Mononuclear cell (primary cell): ENCODE data around the gene MARCKSL1. TPM values are rescaled to one million over a fixed set of nuclear protein-coding genes. Genes with fewer than 3 reads are reported as not detected.

ENCODE experiments used
- H3K27me3 ChIP-seq: 2 replicates; pipeline ENCODE4 v1.6.0; 2011; ENCODE audit warnings: low read length, control low read depth; ENCODE audit not compliant: insufficient read depth
- H3K4me1 ChIP-seq: 2 replicates; pipeline ENCODE4 v1.5.1; 2011; ENCODE audit warnings: mild to moderate bottlenecking, low read length, control low read depth; ENCODE audit not compliant: insufficient read depth
- H3K4me3 ChIP-seq: 2 replicates; pipeline ENCODE4 v1.5.1; 2011; ENCODE audit warnings: mild to moderate bottlenecking, low read length, moderate library complexity
- H3K9me3 ChIP-seq: 2 replicates; pipeline ENCODE4 v1.5.1; 2011; ENCODE audit warnings: low read depth, mild to moderate bottlenecking, control low read depth, low read length
- total RNA-seq: library from RNA; depleted of rRNA; stranded (reverse); fragments of >200 nt; gene quantifications from one replicate; pipeline ENCODE4 v1.2.3, GENCODE V29; 2012

Gene MARCKSL1, protein sequence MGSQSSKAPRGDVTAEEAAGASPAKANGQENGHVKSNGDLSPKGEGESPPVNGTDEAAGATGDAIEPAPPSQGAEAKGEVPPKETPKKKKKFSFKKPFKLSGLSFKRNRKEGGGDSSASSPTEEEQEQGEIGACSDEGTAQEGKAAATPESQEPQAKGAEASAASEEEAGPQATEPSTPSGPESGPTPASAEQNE
- 39.9 TPM for total RNA-seq

DNA sequence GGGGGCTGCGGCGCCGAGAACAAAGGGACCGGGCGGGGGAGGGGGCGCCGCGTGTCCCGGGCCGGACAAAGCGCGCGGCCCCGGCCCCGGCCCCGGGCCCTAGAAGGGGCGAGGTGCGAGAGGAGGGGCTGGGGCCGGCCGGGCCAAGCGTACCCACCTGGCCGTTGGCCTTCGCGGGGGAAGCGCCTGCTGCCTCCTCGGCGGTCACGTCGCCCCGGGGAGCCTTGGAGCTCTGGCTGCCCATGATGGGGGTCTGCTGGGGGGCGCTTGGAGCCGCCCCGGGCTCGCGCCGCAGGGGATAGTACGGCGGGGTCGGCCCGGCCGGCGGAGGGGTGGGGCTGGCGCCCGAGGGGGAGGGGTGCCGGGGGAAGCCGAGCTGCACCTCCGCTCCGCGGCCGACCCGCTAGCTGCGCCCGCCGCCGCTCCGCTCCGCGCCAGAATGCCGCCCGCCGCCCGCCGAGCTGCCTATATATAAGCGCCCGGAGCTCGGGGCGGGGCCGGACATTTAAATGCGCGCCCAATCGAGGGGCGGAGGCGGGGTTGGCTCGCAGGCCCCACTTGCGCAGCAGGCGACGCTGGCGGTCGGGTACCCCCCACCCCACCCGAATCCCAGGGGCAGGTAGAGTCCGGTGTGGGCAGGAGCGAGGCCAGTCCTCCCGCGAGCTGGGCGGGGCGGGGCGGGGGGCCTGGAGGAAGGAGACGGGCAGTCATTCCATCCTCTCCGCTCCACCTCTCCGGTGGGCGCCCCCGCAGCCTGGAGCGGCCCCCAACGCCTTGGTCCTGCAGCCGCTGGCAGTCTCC is at the start of gene MARCKSL1:
Gene MARCKSL1 (minus strand): TSS at position 444 of the 801 bp plus-strand sequence. CDS start 200 bp downstream, at position 244.
- peak within 1 kb of the TSS; percentile 47 for H3K4me3 ChIP-seq
- H3K27me3 ChIP-seq = no peaks in the 10 kb centered on the region
- peaks cover 52% of the 10 kb centered on the region for H3K4me1 ChIP-seq
- H3K9me3 ChIP-seq = no peaks in the 10 kb centered on the region

DNA sequence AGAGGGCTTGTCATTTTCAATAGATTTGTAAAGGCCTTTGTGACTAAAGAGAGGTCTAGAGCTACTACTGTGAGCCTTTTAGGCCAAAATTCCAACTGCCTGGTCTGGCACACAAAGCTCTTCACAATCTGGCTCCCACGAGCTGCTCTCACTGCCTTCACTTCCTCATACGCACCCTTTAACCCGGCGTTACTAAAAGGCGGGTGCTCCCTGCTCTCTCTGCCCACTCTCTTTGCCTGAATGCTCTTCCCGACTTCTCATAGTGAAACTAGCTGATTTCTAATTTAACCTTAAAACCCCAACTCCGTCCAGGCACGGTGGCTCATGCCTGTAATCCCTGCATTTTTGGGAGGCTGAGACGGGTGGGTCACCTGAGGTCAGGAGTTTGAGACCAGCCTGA is 44.0 kb upstream of the MARCKSL1 start:
- Histone ChIP-seq H3K4me3 (no peak overlapping the region), H3K27me3 (no peaks in the 10 kb centered on the region), H3K9me3 (no peaks in the 10 kb centered on the region), H3K4me1 (no peaks in the 10 kb centered on the region)

- H3K4me1 ChIP-seq = peaks cover under 1% of the 10 kb centered on the region
- no peak overlapping the region for H3K4me3 ChIP-seq
- H3K27me3 ChIP-seq = no peaks in the 10 kb centered on the region
- H3K9me3 ChIP-seq = no peaks in the 10 kb centered on the region
Observed at GRCh38 chr1:32377541-32378220, 41.6 kb upstream of the MARCKSL1 start.

- H3K4me3 ChIP-seq = no peak overlapping the region
- H3K9me3 ChIP-seq = no peaks in the 10 kb centered on the region
- peaks cover 13% of the 10 kb centered on the region for H3K4me1 ChIP-seq
- no peaks in the 10 kb centered on the region for H3K27me3 ChIP-seq
Observed at GRCh38 chr1:32376199-32376598, 40.2 kb upstream of the MARCKSL1 start.

- H3K9me3 ChIP-seq = no peaks in the 10 kb centered on the region
- no peaks in the 10 kb centered on the region for H3K27me3 ChIP-seq
- H3K4me1 ChIP-seq = peaks cover 13% of the 10 kb centered on the region
- no peak overlapping the region for H3K4me3 ChIP-seq
Observed at GRCh38 chr1:32373996-32374592, 38.1 kb upstream of the MARCKSL1 start.

DNA sequence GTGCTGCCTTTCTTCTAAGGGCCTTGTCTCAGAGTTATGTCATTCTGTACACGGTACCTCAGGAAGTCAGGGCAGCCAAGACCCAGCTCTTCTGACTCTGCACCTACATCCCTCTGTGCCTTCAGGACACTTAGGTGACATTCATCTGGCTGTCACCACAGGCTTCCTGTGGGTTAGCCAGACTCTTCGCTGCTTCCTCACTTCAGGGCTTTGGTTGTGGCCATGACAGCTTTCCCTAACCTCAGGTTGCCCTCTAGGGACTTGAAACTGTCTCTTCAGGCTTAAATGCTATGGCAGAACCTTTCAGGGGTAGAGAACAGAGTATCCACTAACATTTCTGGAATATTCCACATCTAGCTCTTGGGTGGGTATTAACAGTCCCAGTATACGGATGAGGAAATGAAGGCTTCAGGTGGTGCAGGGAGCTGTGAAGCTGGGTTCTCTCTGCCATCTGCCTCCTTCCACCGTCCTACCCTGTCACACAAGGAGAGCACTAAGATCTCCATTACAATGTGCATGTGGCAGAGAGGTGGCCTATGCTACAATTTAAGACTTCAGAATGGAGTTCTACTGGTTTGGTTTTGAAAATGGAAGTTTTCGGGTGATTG is 36.2 kb upstream of the MARCKSL1 start:
- no peaks in the 10 kb centered on the region for H3K9me3 ChIP-seq
- H3K4me1 ChIP-seq = peaks cover 13% of the 10 kb centered on the region
- no peak overlapping the region for H3K4me3 ChIP-seq
- H3K27me3 ChIP-seq = no peaks in the 10 kb centered on the region

GRCh38 chr1:32367912-32368635 is 32.0 kb upstream of the MARCKSL1 start:
- no peak overlapping the region for H3K4me3 ChIP-seq
- H3K27me3 ChIP-seq = no peaks in the 10 kb centered on the region
- H3K4me1 ChIP-seq = peaks cover 13% of the 10 kb centered on the region
- H3K9me3 ChIP-seq = no peaks in the 10 kb centered on the region

- H3K4me3 ChIP-seq = no peak overlapping the region
- H3K9me3 ChIP-seq = no peaks in the 10 kb centered on the region
- H3K4me1 ChIP-seq = peaks cover 15% of the 10 kb centered on the region
- H3K27me3 ChIP-seq = no peaks in the 10 kb centered on the region
Observed at GRCh38 chr1:32365445-32365844, 29.4 kb upstream of the MARCKSL1 start.

GRCh38 chr1:32364836-32365235 is 28.8 kb upstream of the MARCKSL1 start:
- H3K4me1 ChIP-seq = peaks cover 21% of the 10 kb centered on the region
- no peak overlapping the region for H3K4me3 ChIP-seq
- no peaks in the 10 kb centered on the region for H3K27me3 ChIP-seq
- no peaks in the 10 kb centered on the region for H3K9me3 ChIP-seq

GRCh38 chr1:32363713-32364112 is 27.7 kb upstream of the MARCKSL1 start:
- Histone ChIP-seq H3K27me3 (no peaks in the 10 kb centered on the region), H3K4me1 (peaks cover 27% of the 10 kb centered on the region), H3K9me3 (no peaks in the 10 kb centered on the region), H3K4me3 (no peak overlapping the region)

DNA sequence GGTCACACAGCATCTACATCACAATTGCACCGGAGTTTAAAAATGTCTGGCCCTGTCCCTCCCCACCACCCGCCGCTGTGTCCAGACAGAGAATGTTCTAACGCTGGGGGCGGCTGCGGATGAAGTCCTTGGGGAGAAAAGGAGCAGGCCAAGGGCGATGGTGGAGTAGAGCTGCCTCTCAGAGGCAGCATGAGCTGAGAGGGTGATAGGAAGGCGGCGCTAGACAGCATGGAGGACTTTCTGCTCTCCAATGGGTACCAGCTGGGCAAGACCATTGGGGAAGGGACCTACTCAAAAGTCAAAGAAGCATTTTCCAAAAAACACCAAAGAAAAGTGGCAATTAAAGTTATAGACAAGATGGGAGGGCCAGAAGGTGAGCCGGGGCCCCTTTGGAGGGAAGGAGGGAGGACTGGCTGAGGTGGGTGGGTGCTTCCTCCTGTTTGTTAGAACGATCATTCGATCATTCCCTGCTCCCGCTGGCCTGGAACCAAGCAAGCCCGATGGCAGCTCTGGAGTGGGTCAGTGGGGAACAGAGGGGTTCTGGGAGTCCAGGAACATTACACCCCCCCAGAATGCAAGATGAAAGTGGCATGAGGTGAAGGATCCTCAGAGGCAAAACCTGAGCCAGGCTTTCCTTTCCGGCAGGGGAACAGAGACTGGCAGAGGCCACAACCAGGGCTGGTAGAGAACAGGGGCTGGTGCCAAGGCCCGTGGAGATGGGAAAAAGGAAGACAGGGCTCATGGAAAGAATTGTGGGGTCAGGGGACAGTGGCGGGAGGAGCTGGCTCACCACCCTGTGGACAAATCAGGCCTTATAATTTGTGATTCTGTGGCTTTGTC is 26.7 kb upstream of the MARCKSL1 start, which contains the start of the genes FAM229A and TSSK3:
Gene FAM229A (minus strand): TSS at position 12 of the 840 bp plus-strand sequence. CDS start 394 bp downstream, outside the sequence.
Gene TSSK3 (plus strand): TSS at position 66 of the 840 bp plus-strand sequence. CDS start 163 bp downstream, at position 229.
- H3K4me1 ChIP-seq = peaks cover 27% of the 10 kb centered on the region
- H3K4me3 ChIP-seq = no peak within 1 kb of the TSS
- no peaks in the 10 kb centered on the region for H3K27me3 ChIP-seq
- no peaks in the 10 kb centered on the region for H3K9me3 ChIP-seq

- Histone ChIP-seq H3K27me3 (no peaks in the 10 kb centered on the region), H3K4me3 (no peak overlapping the region), H3K4me1 (peaks cover 27% of the 10 kb centered on the region), H3K9me3 (no peaks in the 10 kb centered on the region)
Observed at GRCh38 chr1:32361674-32362473, 25.8 kb upstream of the MARCKSL1 start.

GRCh38 chr1:32361308-32361673 is 25.3 kb upstream of the MARCKSL1 start:
- no peaks in the 10 kb centered on the region for H3K27me3 ChIP-seq
- H3K4me1 ChIP-seq = peaks cover 27% of the 10 kb centered on the region
- H3K9me3 ChIP-seq = no peaks in the 10 kb centered on the region
- no peak overlapping the region for H3K4me3 ChIP-seq
